Pancreas (tissue), 10 donors: Measurements from ENCODE around the gene CDC42BPB. TPM values are rescaled to one million over a fixed set of nuclear protein-coding genes. Genes with fewer than 3 reads are reported as not detected.

Experiments
- ATAC-seq, 4 donors: fragments of 200-7000 bp; cut with Tn5 transposase; one replicate each; pipeline versions ENCODE4 v1.8.0 to v1.9.1; 2020; ENCODE audit warnings: mild to moderate bottlenecking in 4 of 4, moderate library complexity in 4 of 4
- DNase-seq, 6 donors: peaks; one replicate each; pipeline ENCODE4 v3.0.0-alpha.2; 2020
- FAIRE-seq: peaks from 2 replicates; lab custom pipeline; 2012; peaks lifted over from hg19 to GRCh38; lab: Jason Lieb, UNC
- H3K27ac ChIP-seq, 4 donors: fragments of 200-600 bp; sonication (generic); 1 replicate in 3 of 4; 2 replicates in 1 of 4; pipeline versions ENCODE4 v1.5.0 to v1.8.0; 2020
- H3K27me3 ChIP-seq, 4 donors: fragments of 200-600 bp; one replicate each; pipeline ENCODE4 v1.8.0; 2021
- H3K36me3 ChIP-seq, 3 donors: fragments of 200-600 bp; sonication (generic) in 1 of 3; one replicate each; pipeline versions ENCODE4 v1.5.0 to v1.8.0; 2020 to 2021
- H3K4me1 ChIP-seq, 3 donors: fragments of 200-600 bp; one replicate each; pipeline ENCODE4 v1.8.0; 2021
- H3K4me3 ChIP-seq, 4 donors: fragments of 200-600 bp; sonication (generic) in 2 of 4; one replicate each; pipeline versions ENCODE4 v1.5.0 to v1.8.0; 2020 to 2021
- H3K9me3 ChIP-seq, 4 donors: fragments of 200-600 bp; one replicate each; pipeline ENCODE4 v1.8.0; 2021
- CTCF ChIP-seq, 4 donors: fragments of 200-600 bp; sonication (generic) in 3 of 4; IDR thresholded peaks; one replicate each; pipeline versions ENCODE4 v1.5.0 to v1.8.0; 2021; ENCODE audit warnings: antibody characterized with exemption in 4 of 4
- WGBS, 2 donors: extraction: QIAGEN DNeasy Blood & Tissue Kit; methylation state at CpG; one replicate each; pipeline ENCODE4 v1.1.7; 2013; 5-methylcytosine and 5-hydroxymethylcytosine counted together
- intact Hi-C, 3 donors: fragments of 100-400 bp; cut with DNase I; formaldehyde crosslinking; loops; one replicate each; pipeline versions ENCODE4 v1.11.1 to v1.14.2; 2022
- polyA plus RNA-seq, 2 donors: library from polyadenylated mRNA; stranded (reverse); fragments of 200-250 nt; gene quantifications; one replicate each; pipeline ENCODE4 v1.2.3, GENCODE V29; 2013
- total RNA-seq, 6 donors: library from RNA; stranded (reverse); fragmentation: NEBNext Ultra II Directional in 4 of 6; extraction: Animal tissue kit (Norgen Biotek cat#: 25700) in 4 of 6; gene quantifications; one replicate each; pipeline versions ENCODE4 v1.2.1 to v1.2.4, GENCODE V29; 2021 to 2023
- donor health status: healthy with polysubstance abuse.
- donor health status: DM: no; HTN: no; CAD: no; lungs with moderate emphysema.
- donor health status: DM: no; HTN: no; CAD: no.
- donor health status: control.
- donor health status: control.
- donor health status: Bipolar disorder and iron deficiency.
- donor health status: DM: yes; HTN: yes; CAD: no.
- donor health status: DM: no; HTN: no; CAD: no.
- donor health status: DM: no; HTN: no; CAD: no.
- donor health status: DM: yes; HTN: yes; CAD: no.

Gene CDC42BPB
- total and polyA plus RNA-seq, 8 donors: 27.2 to 45.5 (median 32.7) TPM

- H3K4me1 ChIP-seq: no peaks in the 10 kb centered on the region
- DNase-seq: no peak
- intact Hi-C loops: no loop called here
- H3K27me3 ChIP-seq: no peaks in the 10 kb centered on the region
- 91 to 93% methylated on average over 21 of the region's 21 CpGs for WGBS, 2 donors
- H3K9me3 ChIP-seq: no peaks in the 10 kb centered on the region
- ATAC-seq: no peak
- no peak for TF ChIP-seq CTCF (IDR thresholded peaks at IDR 0.05)
- no peak for FAIRE-seq
- no peak overlapping the region for H3K4me3 ChIP-seq
- peaks cover 0 to 25% (median 7%) of the 10 kb centered on the region in 3 donors for H3K36me3 ChIP-seq
- no peak overlapping the region for H3K27ac ChIP-seq
These were observed 56.9 kb downstream of the CDC42BPB start for GRCh38 chr14:103000291-103000921.

- no peaks in the 10 kb centered on the region for H3K27me3 ChIP-seq
- no peak for FAIRE-seq
- 95 to 97% methylated on average over 19 to 21 of the region's 21 CpGs for WGBS, 2 donors
- peaks cover 0 to 25% (median 7%) of the 10 kb centered on the region in 3 donors for H3K36me3 ChIP-seq
- DNase-seq: no peak
- no peak for TF ChIP-seq CTCF (IDR thresholded peaks at IDR 0.05)
- no peaks in the 10 kb centered on the region for H3K9me3 ChIP-seq
- H3K4me3 ChIP-seq: no peak overlapping the region
- intact Hi-C loops: no loop called here
- no peak for ATAC-seq
- no peaks in the 10 kb centered on the region for H3K4me1 ChIP-seq
- no peak overlapping the region for H3K27ac ChIP-seq
These were observed 58.0 kb downstream of the CDC42BPB start for GRCh38 chr14:102999227-102999895.

- H3K27ac ChIP-seq: no peak overlapping the region
- no peaks in the 10 kb centered on the region for H3K4me1 ChIP-seq
- peaks cover 0 to 25% (median 7%) of the 10 kb centered on the region in 3 donors for H3K36me3 ChIP-seq
- intact Hi-C loops: no loop called here
- no peak for TF ChIP-seq CTCF (IDR thresholded peaks at IDR 0.05)
- WGBS, 2 donors: 92 to 97% methylated on average over 6 of the region's 6 CpGs
- ATAC-seq: no peak
- no peak overlapping the region for H3K4me3 ChIP-seq
- no peaks in the 10 kb centered on the region for H3K27me3 ChIP-seq
- FAIRE-seq: no peak
- H3K9me3 ChIP-seq: no peaks in the 10 kb centered on the region
- DNase-seq: no peak
These were observed 59.0 kb downstream of the CDC42BPB start for GRCh38 chr14:102998393-102998792.

DNA sequence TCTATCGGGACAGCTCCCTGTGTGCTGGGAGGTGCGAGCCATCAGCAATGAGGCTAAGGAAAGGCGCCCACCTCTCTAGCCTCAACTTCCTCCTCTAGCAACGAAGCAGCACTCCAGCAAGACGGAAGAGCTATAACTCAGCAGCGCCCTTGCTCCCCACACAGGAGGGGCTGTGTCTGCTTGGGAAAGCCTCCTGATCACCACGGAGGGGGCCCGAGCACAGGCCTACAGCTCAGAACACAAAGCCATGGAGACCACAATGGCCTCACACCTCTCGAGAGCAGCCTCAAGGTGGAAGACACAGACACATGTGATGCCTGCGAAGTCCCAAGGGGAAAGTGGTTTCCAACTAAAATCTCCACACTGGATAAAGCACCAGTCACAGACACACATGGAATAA is 60.4 kb downstream of the CDC42BPB start:
- no peak for DNase-seq
- no peaks in the 10 kb centered on the region for H3K4me1 ChIP-seq
- no peak overlapping the region for H3K4me3 ChIP-seq
- ATAC-seq: no peak
- no peak for FAIRE-seq
- TF ChIP-seq CTCF (IDR thresholded peaks at IDR 0.05): no peak
- peaks cover 0 to 25% (median 3%) of the 10 kb centered on the region in 3 donors for H3K36me3 ChIP-seq
- H3K27me3 ChIP-seq: no peaks in the 10 kb centered on the region
- H3K9me3 ChIP-seq: no peaks in the 10 kb centered on the region
- 97 to 98% methylated on average over 10 of the region's 10 CpGs for WGBS, 2 donors
- no peak overlapping the region for H3K27ac ChIP-seq
- intact Hi-C loops: no loop called here

GRCh38 chr14:102994689-102995088 is 62.7 kb downstream of the CDC42BPB start:
- Histone ChIP-seq H3K27me3 (no peaks in the 10 kb centered on the region), H3K4me3 (no peak overlapping the region), H3K4me1 (no peaks in the 10 kb centered on the region), H3K27ac (no peak overlapping the region), H3K9me3 (no peaks in the 10 kb centered on the region), H3K36me3 (peaks cover 0 to 23% (median 0%) of the 10 kb centered on the region in 3 donors)
- intact Hi-C loops: no loop called here
- WGBS, 2 donors: 79% methylated on average over 4 of the region's 4 CpGs
- ATAC-seq (no peak), FAIRE-seq (no peak), DNase-seq (no peak)
- no peak for TF ChIP-seq CTCF (IDR thresholded peaks at IDR 0.05)
